Esophagus (tissue), 2 donors: ENCODE measurements around the gene SACM1L. TPM values are rescaled to one million over a fixed set of nuclear protein-coding genes. Genes with fewer than 3 reads are reported as not detected.

Experiments used
- H3K27ac ChIP-seq, 2 donors: one replicate each; pipeline ENCODE4 v1.5.1; 2013; ENCODE audit warnings: low read depth in 2 of 2, mild to moderate bottlenecking in 2 of 2, inconsistent platforms in 1 of 2, low read length in 1 of 2, moderate library complexity in 1 of 2
- H3K27me3 ChIP-seq, 2 donors: one replicate each; pipeline ENCODE4 v1.6.1; 2013; ENCODE audit warnings: low read length in 2 of 2, control low read depth in 1 of 2, mild to moderate bottlenecking in 1 of 2; ENCODE audit not compliant: insufficient read depth in 2 of 2, control insufficient read depth in 1 of 2
- H3K36me3 ChIP-seq, 2 donors: one replicate each; pipeline ENCODE4 v1.6.1; 2013; ENCODE audit warnings: low read length in 1 of 2; ENCODE audit not compliant: control insufficient read depth in 2 of 2, insufficient read depth in 2 of 2
- H3K4me1 ChIP-seq, 2 donors: one replicate each; pipeline ENCODE4 v1.6.1; 2013; ENCODE audit warnings: low read length in 1 of 2; ENCODE audit not compliant: control insufficient read depth in 2 of 2, insufficient read depth in 2 of 2
- H3K4me3 ChIP-seq, 2 donors: one replicate each; pipeline ENCODE4 v1.5.1; 2013; ENCODE audit warnings: low read length in 2 of 2, mild to moderate bottlenecking in 2 of 2, low read depth in 1 of 2, moderate library complexity in 1 of 2
- H3K9me3 ChIP-seq, 2 donors: one replicate each; pipeline ENCODE4 v1.6.1; 2013; ENCODE audit warnings: mild to moderate bottlenecking in 2 of 2, low read depth in 1 of 2, low read length in 1 of 2, moderate library complexity in 1 of 2; ENCODE audit not compliant: control insufficient read depth in 2 of 2, insufficient read depth in 1 of 2
- WGBS, 2 donors: extraction: QIAGEN DNeasy Blood & Tissue Kit; methylation state at CpG; one replicate each; pipeline ENCODE4 v1.1.7; 2013; 5-methylcytosine and 5-hydroxymethylcytosine counted together
- polyA plus RNA-seq, 2 donors: library from polyadenylated mRNA; stranded (reverse); fragments of 200-250 nt; gene quantifications; one replicate each; pipeline ENCODE4 v1.2.3, GENCODE V29; 2013
- donor health status: healthy with polysubstance abuse.
- donor health status: Bipolar disorder and iron deficiency.

Gene SACM1L
- polyA plus RNA-seq, 2 donors = 14.1 to 16.9 TPM

- no peaks in the 10 kb centered on the region for H3K4me1 ChIP-seq
- H3K36me3 ChIP-seq = peaks cover 0 to 3% of the 10 kb centered on the region in 2 donors
- no peaks in the 10 kb centered on the region for H3K9me3 ChIP-seq
- WGBS, 2 donors = 92 to 94% methylated on average over 4 of the region's 4 CpGs
- no peaks in the 10 kb centered on the region for H3K27me3 ChIP-seq
- H3K27ac ChIP-seq = no peak overlapping the region
- H3K4me3 ChIP-seq = no peak overlapping the region
Measured at GRCh38 chr3:45704301-45704943, 15.2 kb downstream of the SACM1L start.

- H3K4me1 ChIP-seq = no peaks in the 10 kb centered on the region
- no peak overlapping the region for H3K4me3 ChIP-seq
- 68 to 84% methylated on average over 2 of the region's 2 CpGs for WGBS, 2 donors
- no peaks in the 10 kb centered on the region for H3K27me3 ChIP-seq
- no peak overlapping the region for H3K27ac ChIP-seq
- H3K9me3 ChIP-seq = no peaks in the 10 kb centered on the region
- peaks cover 3 to 7% of the 10 kb centered on the region in 2 donors for H3K36me3 ChIP-seq
Measured at GRCh38 chr3:45705839-45706808, 16.9 kb downstream of the SACM1L start.

- Histone ChIP-seq H3K4me1 (no peaks in the 10 kb centered on the region), H3K4me3 (no peak overlapping the region), H3K36me3 (peaks cover 3 to 8% of the 10 kb centered on the region in 2 donors), H3K27me3 (no peaks in the 10 kb centered on the region), H3K9me3 (no peaks in the 10 kb centered on the region), H3K27ac (no peak overlapping the region)
- WGBS, 2 donors = 84 to 89% methylated on average over 4 of the region's 4 CpGs
Measured at GRCh38 chr3:45711931-45712330, 22.7 kb downstream of the SACM1L start.

- Histone ChIP-seq H3K27me3 (no peaks in the 10 kb centered on the region), H3K4me3 (no peak overlapping the region), H3K27ac (no peak overlapping the region), H3K9me3 (no peaks in the 10 kb centered on the region), H3K4me1 (no peaks in the 10 kb centered on the region), H3K36me3 (peaks cover 3 to 8% of the 10 kb centered on the region in 2 donors)
- WGBS, 2 donors = 81 to 82% methylated on average over 7 of the region's 7 CpGs
Measured at GRCh38 chr3:45712434-45713110, 23.4 kb downstream of the SACM1L start.

- peaks cover 2 to 6% of the 10 kb centered on the region in 2 donors for H3K36me3 ChIP-seq
- 78 to 89% methylated on average over 2 of the region's 2 CpGs for WGBS, 2 donors
Measured at GRCh38 chr3:45715945-45716344, 26.7 kb downstream of the SACM1L start.

GRCh38 chr3:45716790-45717336 lies 27.7 kb downstream of the SACM1L start:
- H3K4me3 ChIP-seq = no peak overlapping the region
- WGBS, 2 donors = 95 to 96% methylated on average over 3 of the region's 3 CpGs
- no peaks in the 10 kb centered on the region for H3K4me1 ChIP-seq
- H3K9me3 ChIP-seq = no peaks in the 10 kb centered on the region
- peaks cover 2% of the 10 kb centered on the region in 2 donors for H3K36me3 ChIP-seq
- H3K27ac ChIP-seq = no peak overlapping the region
- H3K27me3 ChIP-seq = no peaks in the 10 kb centered on the region

More at GRCh38 chr3:45715945-45716344, 26.7 kb downstream of the SACM1L start:
- no peaks in the 10 kb centered on the region for H3K4me1 ChIP-seq
- H3K9me3 ChIP-seq = no peaks in the 10 kb centered on the region
- no peak overlapping the region for H3K4me3 ChIP-seq
- H3K27me3 ChIP-seq = no peaks in the 10 kb centered on the region
- no peak overlapping the region for H3K27ac ChIP-seq

- H3K27ac ChIP-seq = no peak overlapping the region
- H3K36me3 ChIP-seq = peaks cover 2 to 3% of the 10 kb centered on the region in 2 donors
- 53 to 69% methylated on average over 3 of the region's 3 CpGs for WGBS, 2 donors
- no peaks in the 10 kb centered on the region for H3K9me3 ChIP-seq
- H3K4me1 ChIP-seq = no peaks in the 10 kb centered on the region
- no peak overlapping the region for H3K4me3 ChIP-seq
- H3K27me3 ChIP-seq = no peaks in the 10 kb centered on the region
Measured at GRCh38 chr3:45719655-45720487, 30.7 kb downstream of the SACM1L start.

- Histone ChIP-seq H3K36me3 (peaks cover 0 to 2% of the 10 kb centered on the region in 2 donors), H3K4me1 (no peaks in the 10 kb centered on the region), H3K4me3 (no peak overlapping the region), H3K27me3 (no peaks in the 10 kb centered on the region), H3K27ac (no peak overlapping the region), H3K9me3 (no peaks in the 10 kb centered on the region)
- WGBS, 2 donors = 85 to 87% methylated on average over 3 of the region's 3 CpGs
Measured at GRCh38 chr3:45724911-45725310, 35.7 kb downstream of the SACM1L start.
